Measurements from ENCODE around the gene KRTAP9-2.

DNA sequence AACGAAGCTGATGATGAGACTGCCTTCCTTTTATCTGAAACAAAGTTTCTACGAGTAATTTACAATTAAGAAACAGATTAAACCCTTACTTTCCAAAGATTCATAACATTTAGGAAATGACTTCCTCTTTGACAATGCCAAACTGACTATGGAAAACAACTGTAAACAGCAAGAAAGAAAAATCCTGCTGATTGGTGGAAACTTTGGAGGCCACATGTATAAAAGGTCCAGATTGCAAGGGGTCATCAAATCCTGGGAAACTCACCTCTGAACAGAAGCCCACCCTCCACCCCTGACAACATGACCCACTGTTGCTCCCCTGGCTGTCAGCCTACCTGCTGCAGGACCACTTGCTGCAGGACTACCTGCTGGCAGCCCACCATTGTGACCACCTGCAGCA, 38.6 kb downstream of the KRTAP9-2 start, which contains the start of gene KRTAP9-6:
- TF ChIP-seq, protein P1, sequence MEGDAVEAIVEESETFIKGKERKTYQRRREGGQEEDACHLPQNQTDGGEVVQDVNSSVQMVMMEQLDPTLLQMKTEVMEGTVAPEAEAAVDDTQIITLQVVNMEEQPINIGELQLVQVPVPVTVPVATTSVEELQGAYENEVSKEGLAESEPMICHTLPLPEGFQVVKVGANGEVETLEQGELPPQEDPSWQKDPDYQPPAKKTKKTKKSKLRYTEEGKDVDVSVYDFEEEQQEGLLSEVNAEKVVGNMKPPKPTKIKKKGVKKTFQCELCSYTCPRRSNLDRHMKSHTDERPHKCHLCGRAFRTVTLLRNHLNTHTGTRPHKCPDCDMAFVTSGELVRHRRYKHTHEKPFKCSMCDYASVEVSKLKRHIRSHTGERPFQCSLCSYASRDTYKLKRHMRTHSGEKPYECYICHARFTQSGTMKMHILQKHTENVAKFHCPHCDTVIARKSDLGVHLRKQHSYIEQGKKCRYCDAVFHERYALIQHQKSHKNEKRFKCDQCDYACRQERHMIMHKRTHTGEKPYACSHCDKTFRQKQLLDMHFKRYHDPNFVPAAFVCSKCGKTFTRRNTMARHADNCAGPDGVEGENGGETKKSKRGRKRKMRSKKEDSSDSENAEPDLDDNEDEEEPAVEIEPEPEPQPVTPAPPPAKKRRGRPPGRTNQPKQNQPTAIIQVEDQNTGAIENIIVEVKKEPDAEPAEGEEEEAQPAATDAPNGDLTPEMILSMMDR (IDR thresholded peaks at IDR 0.05; ENCODE audit: insufficient read depth, low read length) = no peak
- TF ChIP-seq GABPA (IDR thresholded peaks at IDR 0.05; ENCODE audit: low read depth) (no peak), POLR2AphosphoS5 (IDR thresholded peaks at IDR 0.05; ENCODE audit: low read depth) (no peak)

Data from HL-60 (cell line).